Neural progenitor cell (in vitro differentiated cells): ENCODE results near the gene LRFN4. TPM values are rescaled to one million over a fixed set of nuclear protein-coding genes. Genes with fewer than 3 reads are reported as not detected.

Experiments
- DNase-seq: peaks from one replicate; pipeline ENCODE4 v3.0.0-alpha.2; 2016; ENCODE audit warnings: low spot score
- H2AFZ ChIP-seq: fragments of 200-600 bp; sonication (generic); replicated peaks from 2 replicates; pipeline ENCODE4 v1.6.1; 2016; ENCODE audit warnings: antibody characterized with exemption
- H3F3A ChIP-seq: fragments of 200-600 bp; sonication (generic); 2 replicates; pipeline ENCODE4 v1.6.1; 2016; ENCODE audit warnings: antibody characterized with exemption, low read depth
- H3K27ac ChIP-seq: fragments of 200-600 bp; sonication (generic); 2 replicates; pipeline ENCODE4 v1.5.1; 2016; ENCODE audit warnings: mild to moderate bottlenecking
- H3K27me3 ChIP-seq: fragments of 200-600 bp; sonication (generic); 2 replicates; pipeline ENCODE4 v1.6.1; 2016; ENCODE audit warnings: mild to moderate bottlenecking, moderate library complexity
- H3K36me3 ChIP-seq: fragments of 200-600 bp; sonication (generic); 2 replicates; pipeline ENCODE4 v1.5.1; 2016
- H3K4me1 ChIP-seq: fragments of 200-600 bp; sonication (generic); 2 replicates; pipeline ENCODE4 v1.6.1; 2016; ENCODE audit warnings: mixed run types
- H3K4me2 ChIP-seq: fragments of 200-600 bp; sonication (generic); 2 replicates; pipeline ENCODE4 v1.6.1; 2016
- H3K4me3 ChIP-seq: fragments of 200-600 bp; sonication (generic); 2 replicates; pipeline ENCODE4 v1.5.1; 2016
- H3K79me2 ChIP-seq: fragments of 200-600 bp; sonication (generic); 2 replicates; pipeline ENCODE4 v1.6.1; 2016; ENCODE audit warnings: low read depth
- H3K9ac ChIP-seq: fragments of 200-600 bp; sonication (generic); 2 replicates; pipeline ENCODE4 v1.6.1; 2016
- H3K9me3 ChIP-seq: fragments of 200-600 bp; sonication (generic); 2 replicates; pipeline ENCODE4 v1.5.1; 2016; ENCODE audit warnings: low read depth
- H4K20me1 ChIP-seq: fragments of 200-600 bp; sonication (generic); 2 replicates; pipeline ENCODE4 v1.6.1; 2016; ENCODE audit warnings: low read depth
- H3K27ac Mint-ChIP-seq: 3 replicates; pipeline ENCODE4 v1.8.0; 2021; ENCODE audit warnings: mixed read lengths
- H3K27me3 Mint-ChIP-seq: 2 replicates; pipeline ENCODE4 v1.8.0; 2022; ENCODE audit warnings: low read depth, mild to moderate bottlenecking, inconsistent platforms, moderate library complexity, mixed read lengths; ENCODE audit not compliant: insufficient read depth
- H3K36me3 Mint-ChIP-seq: 3 replicates; pipeline ENCODE4 v1.8.0; 2021; ENCODE audit warnings: mixed read lengths
- H3K4me1 Mint-ChIP-seq: 3 replicates; pipeline ENCODE4 v1.8.0; 2021; ENCODE audit warnings: mixed read lengths
- H3K4me3 Mint-ChIP-seq: 3 replicates; pipeline ENCODE4 v1.8.0; 2021; ENCODE audit warnings: mild to moderate bottlenecking, moderate library complexity, mixed read lengths
- H3K9me3 Mint-ChIP-seq: 3 replicates; pipeline ENCODE4 v1.8.0; 2020; ENCODE audit warnings: mixed read lengths
- CTCF ChIP-seq: fragments of 200-600 bp; sonication (generic); IDR thresholded peaks from 2 replicates; pipeline ENCODE4 v1.5.1; 2017; ENCODE audit warnings: antibody characterized with exemption, mild to moderate bottlenecking
- EZH2 ChIP-seq: fragments of 200-600 bp; sonication (generic); IDR thresholded peaks from 2 replicates; pipeline ENCODE4 v1.6.1; 2017; ENCODE audit warnings: antibody characterized with exemption, mild to moderate bottlenecking, moderate library complexity
- EZH2phosphoT487 ChIP-seq: fragments of 200-600 bp; sonication (generic); IDR thresholded peaks from 2 replicates; pipeline ENCODE4 v1.6.1; 2017; ENCODE audit warnings: antibody characterized with exemption
- total RNA-seq: library from RNA; depleted of rRNA; stranded (reverse); fragments of >200 nt; gene quantifications from 2 replicates; pipeline ENCODE4 v1.2.3, GENCODE V29; 2015; ENCODE audit warnings: low replicate concordance

LRFN4 gene
- total RNA-seq, 1 donor from 2014 or later: 6.7 TPM

- Histone ChIP-seq H3K9ac (no peak overlapping the region), H3K36me3 (no peaks in the 10 kb centered on the region), H2AFZ (no peak overlapping the region), H3K27ac (no peak overlapping the region), H3K9me3 (no peaks in the 10 kb centered on the region), H3K27me3 (no peaks in the 10 kb centered on the region), H3K4me3 (no peak overlapping the region), H3K4me1 (peaks cover 9% of the 10 kb centered on the region), H4K20me1 (no peaks in the 10 kb centered on the region), H3K4me2 (no peak overlapping the region), H3K79me2 (no peaks in the 10 kb centered on the region), H3F3A (no peaks in the 10 kb centered on the region)
- H3K27me3 Mint-ChIP-seq: peaks cover 5% of the 10 kb centered on the region
- no peak overlapping the region for H3K27ac Mint-ChIP-seq
- no peak overlapping the region for H3K4me3 Mint-ChIP-seq
- peaks cover 2% of the 10 kb centered on the region for H3K36me3 Mint-ChIP-seq
- H3K9me3 Mint-ChIP-seq: no peaks in the 10 kb centered on the region
- no peak for TF ChIP-seq CTCF
- no peak for TF ChIP-seq EZH2
- TF ChIP-seq EZH2phosphoT487: no peak
- no peak for DNase-seq
- peaks cover 20% of the 10 kb centered on the region for H3K4me1 Mint-ChIP-seq
These were observed 14.0 kb downstream of the LRFN4 start for GRCh38 chr11:66870616-66871520.

GRCh38 chr11:66871521-66871901 is 14.6 kb downstream of the LRFN4 start:
- Histone ChIP-seq H3K9ac (no peak overlapping the region), H3K9me3 (no peaks in the 10 kb centered on the region), H3K4me1 (peaks cover 14% of the 10 kb centered on the region), H3K27me3 (no peaks in the 10 kb centered on the region), H3K79me2 (no peaks in the 10 kb centered on the region), H3K27ac (no peak overlapping the region), H3K36me3 (no peaks in the 10 kb centered on the region), H3F3A (no peaks in the 10 kb centered on the region), H4K20me1 (no peaks in the 10 kb centered on the region), H3K4me3 (no peak overlapping the region), H3K4me2 (no peak overlapping the region), H2AFZ (no peak overlapping the region)
- H3K4me1 Mint-ChIP-seq: peaks cover 25% of the 10 kb centered on the region
- peaks cover 3% of the 10 kb centered on the region for H3K27me3 Mint-ChIP-seq
- TF ChIP-seq EZH2phosphoT487: no peak
- no peak for TF ChIP-seq EZH2
- no peak for TF ChIP-seq CTCF
- peaks cover 2% of the 10 kb centered on the region for H3K36me3 Mint-ChIP-seq
- no peak overlapping the region for H3K4me3 Mint-ChIP-seq
- no peaks in the 10 kb centered on the region for H3K9me3 Mint-ChIP-seq
- no peak for DNase-seq
- H3K27ac Mint-ChIP-seq: peak overlapping the region; percentile 83

GRCh38 chr11:66874232-66874631 is 17.4 kb downstream of the LRFN4 start:
- Mint-ChIP-seq H3K4me1 (peaks cover 25% of the 10 kb centered on the region), H3K27me3 (peaks cover 2% of the 10 kb centered on the region), H3K36me3 (peaks cover 2% of the 10 kb centered on the region), H3K27ac (no peak overlapping the region), H3K9me3 (no peaks in the 10 kb centered on the region), H3K4me3 (no peak overlapping the region)
- DNase-seq: no peak
- Histone ChIP-seq H2AFZ (no peak overlapping the region), H3K4me3 (no peak overlapping the region), H3K9ac (no peak overlapping the region), H3F3A (no peaks in the 10 kb centered on the region), H3K4me2 (no peak overlapping the region), H3K4me1 (peaks cover 13% of the 10 kb centered on the region), H4K20me1 (no peaks in the 10 kb centered on the region), H3K9me3 (no peaks in the 10 kb centered on the region), H3K27me3 (no peaks in the 10 kb centered on the region), H3K36me3 (no peaks in the 10 kb centered on the region), H3K79me2 (no peaks in the 10 kb centered on the region), H3K27ac (no peak overlapping the region)
- TF ChIP-seq EZH2phosphoT487 (no peak), CTCF (no peak), EZH2 (no peak)
